Astrocyte (in vitro differentiated cells and primary cell): ENCODE measurements around the gene LPO. TPM values are rescaled to one million over a fixed set of nuclear protein-coding genes. Genes with fewer than 3 reads are reported as not detected.

Source experiments
- DNase-seq: peaks from one replicate; pipeline ENCODE4 v3.0.0-alpha.2; 2010; ENCODE audit warnings: low read depth
- FAIRE-seq: peaks from 2 replicates; lab custom pipeline; 2011; peaks lifted over from hg19 to GRCh38; lab: Jason Lieb, UNC
- H2AFZ ChIP-seq: 2 replicates; pipeline ENCODE4 v1.6.0; 2012; ENCODE audit warnings: low read depth, low read length, inconsistent platforms
- H3K27ac ChIP-seq: 2 replicates; pipeline ENCODE4 v1.5.1; 2011; ENCODE audit warnings: low read depth, low read length, inconsistent platforms
- H3K27me3 ChIP-seq: 2 replicates; pipeline ENCODE4 v1.6.0; 2011; ENCODE audit warnings: low read length, inconsistent platforms; ENCODE audit not compliant: insufficient read depth
- H3K36me3 ChIP-seq: 2 replicates; pipeline ENCODE4 v1.5.1; 2011; ENCODE audit warnings: low read length, inconsistent platforms; ENCODE audit not compliant: insufficient read depth
- H3K4me1 ChIP-seq: 2 replicates; pipeline ENCODE4 v1.5.1; 2011; ENCODE audit warnings: low read length, inconsistent platforms; ENCODE audit not compliant: insufficient read depth
- H3K4me2 ChIP-seq: 2 replicates; pipeline ENCODE4 v1.6.0; 2012; ENCODE audit warnings: low read length, inconsistent platforms
- H3K4me3 ChIP-seq: 2 replicates; pipeline ENCODE4 v1.5.1; 2011; ENCODE audit warnings: low read depth, mild to moderate bottlenecking, low read length, inconsistent platforms; ENCODE audit not compliant: insufficient read depth
- H3K79me2 ChIP-seq: 2 replicates; pipeline ENCODE4 v1.6.0; 2012; ENCODE audit warnings: mild to moderate bottlenecking, low read length, inconsistent platforms; ENCODE audit not compliant: insufficient read depth
- H3K9ac ChIP-seq: 2 replicates; pipeline ENCODE4 v1.6.0; 2012; ENCODE audit warnings: mild to moderate bottlenecking, low read length, inconsistent platforms
- H3K9me3 ChIP-seq: 2 replicates; pipeline ENCODE4 v1.5.1; 2012; ENCODE audit warnings: low read depth, mild to moderate bottlenecking, low read length, inconsistent platforms; ENCODE audit not compliant: insufficient read depth
- H4K20me1 ChIP-seq: 2 replicates; pipeline ENCODE4 v1.6.0; 2012; ENCODE audit warnings: low read length, inconsistent platforms; ENCODE audit not compliant: insufficient read depth
- H3K27ac Mint-ChIP-seq: one replicate; pipeline ENCODE4 v1.8.0; 2021; ENCODE audit warnings: mild to moderate bottlenecking, mixed read lengths; ENCODE audit not compliant: unreplicated experiment
- H3K27me3 Mint-ChIP-seq: one replicate; pipeline ENCODE4 v1.8.0; 2021; ENCODE audit warnings: low read depth, mixed read lengths; ENCODE audit not compliant: unreplicated experiment
- H3K36me3 Mint-ChIP-seq: one replicate; pipeline ENCODE4 v1.8.0; 2021; ENCODE audit warnings: low read depth, mixed read lengths; ENCODE audit not compliant: unreplicated experiment
- H3K4me1 Mint-ChIP-seq: one replicate; pipeline ENCODE4 v1.8.0; 2021; ENCODE audit warnings: low read depth, mixed read lengths; ENCODE audit not compliant: unreplicated experiment
- H3K4me3 Mint-ChIP-seq: one replicate; pipeline ENCODE4 v1.8.0; 2021; ENCODE audit warnings: mild to moderate bottlenecking, moderate library complexity, mixed read lengths; ENCODE audit not compliant: unreplicated experiment
- H3K9me3 Mint-ChIP-seq: one replicate; pipeline ENCODE4 v1.8.0; 2021; ENCODE audit warnings: mild to moderate bottlenecking, mixed read lengths; ENCODE audit not compliant: unreplicated experiment
- CTCF ChIP-seq: IDR thresholded peaks from 2 replicates; pipeline ENCODE4 v1.5.1; 2011; ENCODE audit warnings: low read depth, mild to moderate bottlenecking, inconsistent platforms, low read length, moderate library complexity; ENCODE audit not compliant: insufficient read depth
- EZH2 ChIP-seq: IDR thresholded peaks from 2 replicates; pipeline ENCODE4 v1.6.1; 2012; ENCODE audit warnings: mild to moderate bottlenecking, low read length, inconsistent platforms; ENCODE audit not compliant: insufficient read depth
- total RNA-seq: library from RNA; stranded (reverse); gene quantifications from 2 replicates; pipeline ENCODE4 v1.2.1, GENCODE V29; 2021

Gene LPO
- total RNA-seq, 1 donor from 2014 or later, result not detected

GRCh38 chr17:58265271-58265670 lies 26.9 kb downstream of the LPO start:
- H3K9me3 Mint-ChIP-seq, result peaks cover 3% of the 10 kb centered on the region
- Histone ChIP-seq H3K4me2 (no peak overlapping the region), H3K36me3 (no peaks in the 10 kb centered on the region), H3K79me2 (no peaks in the 10 kb centered on the region), H3K4me1 (no peaks in the 10 kb centered on the region), H2AFZ (no peak overlapping the region), H4K20me1 (no peaks in the 10 kb centered on the region), H3K4me3 (no peak overlapping the region), H3K9ac (no peak overlapping the region), H3K9me3 (no peaks in the 10 kb centered on the region), H3K27me3 (peaks cover 18% of the 10 kb centered on the region), H3K27ac (no peak overlapping the region)
- H3K27ac Mint-ChIP-seq, result no peak overlapping the region
- peaks cover 68% of the 10 kb centered on the region for H3K27me3 Mint-ChIP-seq
- TF ChIP-seq CTCF, result no peak
- no peak for TF ChIP-seq EZH2
- H3K4me1 Mint-ChIP-seq, result no peaks in the 10 kb centered on the region
- H3K36me3 Mint-ChIP-seq, result no peaks in the 10 kb centered on the region
- DNase-seq (no peak), FAIRE-seq (no peak)
- no peak overlapping the region for H3K4me3 Mint-ChIP-seq

- DNase-seq (no peak), FAIRE-seq (no peak)
- Histone ChIP-seq H3K4me2 (no peak overlapping the region), H3K9ac (no peak overlapping the region), H3K4me1 (no peaks in the 10 kb centered on the region), H3K79me2 (no peaks in the 10 kb centered on the region), H3K36me3 (no peaks in the 10 kb centered on the region), H3K4me3 (no peak overlapping the region), H3K9me3 (no peaks in the 10 kb centered on the region), H3K27ac (no peak overlapping the region), H3K27me3 (peaks cover 15% of the 10 kb centered on the region), H2AFZ (no peak overlapping the region), H4K20me1 (no peaks in the 10 kb centered on the region)
- H3K36me3 Mint-ChIP-seq, result no peaks in the 10 kb centered on the region
- peaks cover 3% of the 10 kb centered on the region for H3K9me3 Mint-ChIP-seq
- TF ChIP-seq EZH2 (no peak), CTCF (no peak)
- no peaks in the 10 kb centered on the region for H3K4me1 Mint-ChIP-seq
- H3K27ac Mint-ChIP-seq, result no peak overlapping the region
- peaks cover 67% of the 10 kb centered on the region for H3K27me3 Mint-ChIP-seq
- no peak overlapping the region for H3K4me3 Mint-ChIP-seq
Measured at GRCh38 chr17:58265902-58266875, 27.8 kb downstream of the LPO start.
